ENCODE measurements around the gene CCDC7.

The CCDC7 gene

DNA sequence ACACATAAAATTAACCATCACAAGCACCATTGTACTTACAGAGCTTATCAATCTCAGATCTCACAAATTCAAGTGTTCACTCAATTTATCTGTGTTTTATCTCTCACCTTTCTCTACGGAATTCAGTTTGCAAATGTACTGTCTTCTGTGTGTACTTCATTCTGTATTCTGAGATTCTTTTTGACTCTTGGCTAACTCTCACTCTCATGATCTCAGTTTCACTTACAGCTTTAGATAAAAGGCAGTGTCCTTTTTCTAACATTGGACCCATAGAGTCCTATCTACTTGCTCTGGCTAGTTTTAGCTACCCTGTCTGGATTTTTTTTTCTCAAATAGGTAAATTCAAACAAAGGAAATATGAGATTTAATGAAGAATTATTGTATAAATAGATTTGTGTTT is 176.0 kb downstream of the CCDC7 start:
- H3K9ac ChIP-seq: no peak overlapping the region
- no peak overlapping the region for H3K4me3 ChIP-seq (ENCODE audit: low read depth, low read length)
- no peaks in the 10 kb centered on the region for H3K4me1 ChIP-seq
- no peak overlapping the region for H2AFZ ChIP-seq
- TF ChIP-seq CTCF (IDR thresholded peaks at IDR 0.05): no peak
- no peaks in the 10 kb centered on the region for H3K36me3 ChIP-seq (ENCODE audit: control insufficient read depth, insufficient read depth, low read length)
- H3K79me2 ChIP-seq: no peaks in the 10 kb centered on the region
- H3K9me3 ChIP-seq (ENCODE audit: control insufficient read depth, low read length): no peaks in the 10 kb centered on the region
- no peaks in the 10 kb centered on the region for H3K27me3 ChIP-seq (ENCODE audit: control insufficient read depth, insufficient read depth, low read length)
- no peak overlapping the region for H3K4me2 ChIP-seq (ENCODE audit: low read length)
- H3K27ac ChIP-seq: no peak overlapping the region

DNA sequence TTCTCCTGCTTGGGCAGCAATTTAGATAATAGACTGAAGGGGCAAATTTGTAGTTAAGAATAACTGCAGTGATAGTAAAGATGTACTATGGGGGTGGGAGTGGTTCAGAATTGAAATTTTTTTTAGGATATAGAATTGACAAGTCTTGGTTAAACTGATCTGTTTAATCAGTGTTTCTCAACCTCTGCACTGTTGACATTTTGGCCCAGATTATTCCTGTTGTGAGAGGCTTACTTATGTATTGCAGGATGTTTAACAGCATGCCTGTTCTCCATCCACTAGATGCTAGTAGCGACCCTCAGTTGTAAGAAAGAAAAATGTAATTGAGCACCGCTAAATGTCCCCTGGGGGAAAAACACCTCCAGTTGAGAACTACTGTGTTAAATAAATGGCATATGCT is 176.5 kb downstream of the CCDC7 start:
- no peaks in the 10 kb centered on the region for H3K9me3 ChIP-seq (ENCODE audit: control insufficient read depth, low read length)
- no peak overlapping the region for H2AFZ ChIP-seq
- TF ChIP-seq CTCF (IDR thresholded peaks at IDR 0.05): no peak
- H3K79me2 ChIP-seq: no peaks in the 10 kb centered on the region
- H3K27me3 ChIP-seq (ENCODE audit: control insufficient read depth, insufficient read depth, low read length): no peaks in the 10 kb centered on the region
- H3K4me2 ChIP-seq (ENCODE audit: low read length): no peak overlapping the region
- H3K4me1 ChIP-seq: no peaks in the 10 kb centered on the region
- H3K9ac ChIP-seq: no peak overlapping the region
- no peaks in the 10 kb centered on the region for H3K36me3 ChIP-seq (ENCODE audit: control insufficient read depth, insufficient read depth, low read length)
- H3K27ac ChIP-seq: no peak overlapping the region
- H3K4me3 ChIP-seq (ENCODE audit: low read depth, low read length): no peak overlapping the region

- TF ChIP-seq CTCF (IDR thresholded peaks at IDR 0.05): no peak
- Histone ChIP-seq H3K9me3 (ENCODE audit: control insufficient read depth, low read length) (no peaks in the 10 kb centered on the region), H2AFZ (no peak overlapping the region), H3K4me2 (ENCODE audit: low read length) (no peak overlapping the region), H3K36me3 (ENCODE audit: control insufficient read depth, insufficient read depth, low read length) (no peaks in the 10 kb centered on the region), H3K9ac (no peak overlapping the region), H3K79me2 (no peaks in the 10 kb centered on the region), H3K27ac (no peak overlapping the region), H3K4me3 (ENCODE audit: low read depth, low read length) (no peak overlapping the region), H3K27me3 (ENCODE audit: control insufficient read depth, insufficient read depth, low read length) (no peaks in the 10 kb centered on the region), H3K4me1 (no peaks in the 10 kb centered on the region)
Observed at GRCh38 chr10:32627183-32627582, 181.2 kb downstream of the CCDC7 start.

GRCh38 chr10:32629910-32630309 is 184.0 kb downstream of the CCDC7 start:
- TF ChIP-seq CTCF (IDR thresholded peaks at IDR 0.05): no peak
- H3K36me3 ChIP-seq (ENCODE audit: control insufficient read depth, insufficient read depth, low read length): no peaks in the 10 kb centered on the region
- H3K27ac ChIP-seq: no peak overlapping the region
- no peaks in the 10 kb centered on the region for H3K9me3 ChIP-seq (ENCODE audit: control insufficient read depth, low read length)
- H3K4me3 ChIP-seq (ENCODE audit: low read depth, low read length): no peak overlapping the region
- H3K9ac ChIP-seq: no peak overlapping the region
- no peaks in the 10 kb centered on the region for H3K27me3 ChIP-seq (ENCODE audit: control insufficient read depth, insufficient read depth, low read length)
- H3K4me1 ChIP-seq: no peaks in the 10 kb centered on the region
- no peaks in the 10 kb centered on the region for H3K79me2 ChIP-seq
- no peak overlapping the region for H2AFZ ChIP-seq
- no peak overlapping the region for H3K4me2 ChIP-seq (ENCODE audit: low read length)

- Histone ChIP-seq H2AFZ (no peak overlapping the region), H3K9me3 (ENCODE audit: control insufficient read depth, low read length) (peaks cover 3% of the 10 kb centered on the region), H3K27ac (no peak overlapping the region), H3K27me3 (ENCODE audit: control insufficient read depth, insufficient read depth, low read length) (no peaks in the 10 kb centered on the region), H3K79me2 (no peaks in the 10 kb centered on the region), H3K36me3 (ENCODE audit: control insufficient read depth, insufficient read depth, low read length) (no peaks in the 10 kb centered on the region), H3K4me3 (ENCODE audit: low read depth, low read length) (no peak overlapping the region), H3K9ac (no peak overlapping the region), H3K4me2 (ENCODE audit: low read length) (no peak overlapping the region), H3K4me1 (no peaks in the 10 kb centered on the region)
- TF ChIP-seq CTCF (IDR thresholded peaks at IDR 0.05): no peak
Observed at GRCh38 chr10:32646535-32646934, 200.6 kb downstream of the CCDC7 start.

Data from parathyroid adenoma (tissue), 2 donors.